Gastrocnemius medialis (tissue), 4 donors: ENCODE results near the gene ITFG2. TPM values are rescaled to one million over a fixed set of nuclear protein-coding genes. Genes with fewer than 3 reads are reported as not detected.

ENCODE experiments used
- ATAC-seq, 2 donors: fragments of 150-250 bp; one replicate each; pipeline ENCODE4 v1.9.1; 2016
- DNase-seq, 2 donors: peaks; one replicate each; pipeline ENCODE4 v3.0.0-alpha.2; 2019
- H3K27ac ChIP-seq, 4 donors: fragments of 200-600 bp; sonication (generic); 1 replicate in 1 of 4; 2 replicates in 3 of 4; pipeline ENCODE4 v1.5.1; 2016 to 2018; ENCODE audit warnings: mild to moderate bottlenecking in 2 of 4, moderate library complexity in 1 of 4
- H3K27me3 ChIP-seq, 3 donors: fragments of 200-600 bp; sonication (generic) in 2 of 3; 1 replicate in 1 of 3; 2 replicates in 2 of 3; pipeline versions ENCODE4 v1.5.1 to v1.6.0; 2016 to 2019; ENCODE audit warnings: mild to moderate bottlenecking in 1 of 3, moderate library complexity in 1 of 3
- H3K36me3 ChIP-seq, 2 donors: fragments of 200-600 bp; sonication (generic) in 1 of 2; one replicate each; pipeline ENCODE4 v1.5.1; 2017 to 2018
- H3K4me1 ChIP-seq, 2 donors: fragments of 200-600 bp; sonication (generic) in 1 of 2; one replicate each; pipeline ENCODE4 v1.5.1; 2016 to 2017; ENCODE audit warnings: mild to moderate bottlenecking in 2 of 2
- H3K4me3 ChIP-seq, 4 donors: fragments of 200-600 bp; sonication (generic) in 3 of 4; 1 replicate in 1 of 4; 2 replicates in 3 of 4; pipeline ENCODE4 v1.5.1; 2016 to 2019; ENCODE audit warnings: mild to moderate bottlenecking in 2 of 4
- H3K9me3 ChIP-seq, 3 donors: fragments of 200-600 bp; sonication (generic) in 2 of 3; 1 replicate in 1 of 3; 2 replicates in 2 of 3; pipeline ENCODE4 v1.5.1; 2016 to 2019
- POLR2A ChIP-seq, 2 donors: fragments of 450-650 bp; IDR thresholded peaks; one replicate each; pipeline ENCODE4 v1.6.1; 2017; ENCODE audit warnings: antibody characterized with exemption in 2 of 2, mild to moderate bottlenecking in 2 of 2, moderate library complexity in 2 of 2
- in situ Hi-C, 4 donors: fragments of 200-750 bp; cut with MboI; loops; one replicate each; pipeline versions ENCODE4 v1.15.0 to v1.8.0; 2017; ENCODE audit warnings: low sequenced_read_pairs in 4 of 4
- intact Hi-C: fragments of 100-400 bp; cut with DNase I; formaldehyde crosslinking; loops from one replicate; pipeline ENCODE4 v1.15.1; 2023; ENCODE audit warnings: low total_unique reads
- total RNA-seq, 4 donors: library from RNA; depleted of rRNA; stranded (reverse); fragments of >200 nt; gene quantifications; one replicate each; pipeline versions ENCODE4 v1.1.0 to v1.2.3, GENCODE V29; 2016
- TF ChIP-seq, protein P1 (sequence below), 5 experiments: fragments of 450-650 bp in 3 of 5; fragments of 200-600 bp in 2 of 5; sonication (generic) in 2 of 5; IDR thresholded peaks in 4 of 5; conservative IDR thresholded peaks in 1 of 5; 1 replicate in 4 of 5; 2 replicates in 1 of 5; pipeline ENCODE4 v1.5.1; 2016 to 2019; ENCODE audit warnings: antibody characterized with exemption in 5 of 5, mild to moderate bottlenecking in 3 of 5, moderate library complexity in 3 of 5

Gene ITFG2
- total RNA-seq, 4 donors from 2014 or later = 5.1 to 7.2 (median 5.9) TPM

DNA sequence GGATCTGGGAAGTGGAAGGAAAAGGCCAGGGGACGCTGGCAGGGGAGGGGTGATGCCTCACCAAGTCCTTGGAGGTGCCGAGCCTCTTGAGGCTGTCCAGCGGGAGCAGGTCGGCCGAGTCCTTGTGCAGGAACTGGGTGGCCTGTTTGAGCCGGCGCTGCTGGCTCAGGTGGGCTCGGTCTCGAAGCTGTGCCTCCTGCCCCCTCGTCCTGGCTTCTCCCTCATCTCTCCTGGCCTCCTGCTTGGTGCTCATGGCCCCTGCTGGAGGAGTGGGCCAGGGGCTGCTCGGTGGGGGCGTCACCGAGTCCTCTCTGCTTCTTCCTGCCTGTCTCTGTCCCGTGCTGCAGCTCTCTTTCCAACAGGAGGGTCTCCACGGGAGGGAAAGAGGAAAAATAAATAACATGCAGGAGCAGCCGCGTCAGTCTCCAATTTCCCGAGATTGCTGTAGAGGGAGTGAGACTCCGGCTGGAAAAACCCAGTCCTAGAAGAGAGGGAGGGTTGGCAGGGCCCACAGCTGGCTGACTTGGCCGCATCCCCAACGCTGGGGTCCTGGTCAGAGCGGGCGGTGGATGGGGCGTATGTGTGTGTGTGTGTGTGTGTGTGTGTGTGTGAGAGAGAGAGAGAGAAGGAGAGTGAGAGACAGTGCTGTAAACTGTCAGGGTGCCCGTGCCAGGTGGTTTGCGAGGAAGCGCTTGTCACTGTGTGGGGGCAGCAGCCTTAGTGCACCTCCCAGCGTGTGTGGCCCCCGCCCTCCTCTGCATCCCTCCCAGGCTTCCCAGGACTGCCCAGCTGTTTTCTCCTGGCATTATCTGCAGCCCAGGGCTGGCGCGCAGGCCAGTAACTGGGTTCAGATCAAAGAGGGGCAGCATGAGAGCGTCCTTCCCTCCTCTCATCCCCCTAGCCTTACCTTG, 22.4 kb downstream of the ITFG2 start, which contains the start of gene NRIP2:
TSS of gene NRIP2 (minus strand) at position 455 of the 911 bp plus-strand sequence. CDS start at position 403, 52 bp downstream.
- H3K4me3 ChIP-seq = peak within 1 kb of the TSS in 2 of 4 donors; percentile 28 to 37
- intact Hi-C loops (no loop called here), in situ Hi-C loops (no loop called here)
- DNase-seq (no peak), ATAC-seq (peak in 1 of 2 donors; percentile 39)
- H3K4me1 ChIP-seq = peaks cover 0 to 6% of the 10 kb centered on the region in 2 donors
- no peaks in the 10 kb centered on the region for H3K36me3 ChIP-seq
- no peak within 1 kb of the TSS for H3K27ac ChIP-seq
- no peaks in the 10 kb centered on the region for H3K9me3 ChIP-seq
- H3K27me3 ChIP-seq = peaks cover 0 to 4% (median 0%) of the 10 kb centered on the region in 3 donors
- no peak for TF ChIP-seq POLR2A (IDR thresholded peaks at IDR 0.05)
- TF ChIP-seq, protein P1, sequence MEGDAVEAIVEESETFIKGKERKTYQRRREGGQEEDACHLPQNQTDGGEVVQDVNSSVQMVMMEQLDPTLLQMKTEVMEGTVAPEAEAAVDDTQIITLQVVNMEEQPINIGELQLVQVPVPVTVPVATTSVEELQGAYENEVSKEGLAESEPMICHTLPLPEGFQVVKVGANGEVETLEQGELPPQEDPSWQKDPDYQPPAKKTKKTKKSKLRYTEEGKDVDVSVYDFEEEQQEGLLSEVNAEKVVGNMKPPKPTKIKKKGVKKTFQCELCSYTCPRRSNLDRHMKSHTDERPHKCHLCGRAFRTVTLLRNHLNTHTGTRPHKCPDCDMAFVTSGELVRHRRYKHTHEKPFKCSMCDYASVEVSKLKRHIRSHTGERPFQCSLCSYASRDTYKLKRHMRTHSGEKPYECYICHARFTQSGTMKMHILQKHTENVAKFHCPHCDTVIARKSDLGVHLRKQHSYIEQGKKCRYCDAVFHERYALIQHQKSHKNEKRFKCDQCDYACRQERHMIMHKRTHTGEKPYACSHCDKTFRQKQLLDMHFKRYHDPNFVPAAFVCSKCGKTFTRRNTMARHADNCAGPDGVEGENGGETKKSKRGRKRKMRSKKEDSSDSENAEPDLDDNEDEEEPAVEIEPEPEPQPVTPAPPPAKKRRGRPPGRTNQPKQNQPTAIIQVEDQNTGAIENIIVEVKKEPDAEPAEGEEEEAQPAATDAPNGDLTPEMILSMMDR (IDR thresholded peaks at IDR 0.05 in 4 of 5, conservative IDR thresholded peaks at IDR 0.05 in 1 of 5) = no peak

DNA sequence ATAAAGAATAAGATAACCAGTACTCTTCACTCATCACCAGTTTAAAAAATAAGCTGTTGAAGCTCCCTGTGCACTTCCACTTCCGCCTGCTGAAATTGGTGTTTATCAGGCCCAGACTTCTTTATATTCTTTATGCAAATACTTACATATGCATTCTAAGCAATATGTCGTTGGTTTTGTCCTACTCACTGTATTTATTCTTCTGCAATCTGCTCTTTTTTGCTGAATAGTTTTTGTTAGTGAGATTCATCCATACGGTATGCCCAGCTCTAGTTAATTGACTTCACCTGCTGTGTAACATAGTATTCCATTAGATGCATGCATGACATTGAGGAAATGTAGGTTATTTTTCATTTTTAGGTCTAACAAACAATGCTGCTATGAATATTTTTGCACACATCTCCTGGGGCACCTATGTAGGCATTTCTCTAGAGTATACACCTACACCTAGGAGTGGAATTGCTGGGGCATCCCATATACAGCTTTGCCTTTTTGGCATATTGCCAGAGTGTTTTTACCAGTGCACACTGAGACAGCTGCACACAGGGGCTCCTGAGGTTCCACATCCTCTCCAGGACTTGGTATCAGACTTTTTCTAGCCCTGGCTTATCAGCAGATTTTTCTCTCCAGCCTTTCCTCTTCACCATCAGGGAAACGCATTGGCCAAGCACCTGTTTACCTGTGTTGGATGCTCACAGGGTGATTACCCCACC, 23.4 kb downstream of the ITFG2 start:
- intact Hi-C loops = no loop called here
- in situ Hi-C loops = no loop called here
- DNase-seq = no peak

DNA sequence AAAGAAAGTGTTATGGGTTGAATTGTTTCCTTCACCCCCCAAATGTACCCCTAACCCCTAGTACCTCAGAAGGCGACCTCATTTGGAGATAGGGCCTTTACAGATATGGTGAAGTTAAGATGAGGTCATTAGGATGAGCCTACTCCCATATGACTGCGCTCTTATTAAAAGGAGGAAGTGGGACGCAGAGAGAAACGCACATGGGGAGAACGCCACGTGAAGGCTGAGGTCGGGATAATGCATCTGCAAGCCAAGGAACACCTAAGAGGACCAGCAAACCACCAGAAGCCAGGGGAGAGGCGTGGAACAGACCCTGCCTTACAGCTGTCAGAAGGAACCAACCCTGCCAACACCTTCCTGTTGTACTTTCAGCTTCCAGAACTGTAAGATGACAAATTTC, 24.1 kb downstream of the ITFG2 start:
- in situ Hi-C loops (no loop called here), intact Hi-C loops (no loop called here)
- H3K27me3 ChIP-seq = peaks cover 0 to 4% (median 0%) of the 10 kb centered on the region in 3 donors
- no peaks in the 10 kb centered on the region for H3K36me3 ChIP-seq
- H3K4me3 ChIP-seq = no peak overlapping the region
- DNase-seq (no peak), ATAC-seq (no peak)
- H3K27ac ChIP-seq = no peak overlapping the region
- TF ChIP-seq, protein P1 (IDR thresholded peaks at IDR 0.05 in 4 of 5, conservative IDR thresholded peaks at IDR 0.05 in 1 of 5) = no peak
- TF ChIP-seq POLR2A (IDR thresholded peaks at IDR 0.05) = no peak
- no peaks in the 10 kb centered on the region for H3K9me3 ChIP-seq
- peaks cover 0 to 6% of the 10 kb centered on the region in 2 donors for H3K4me1 ChIP-seq

More for the DNA sequence above, 23.4 kb downstream of the ITFG2 start:
- no peak overlapping the region for H3K4me3 ChIP-seq
- H3K27ac ChIP-seq = no peak overlapping the region
- no peak for ATAC-seq
- H3K9me3 ChIP-seq = no peaks in the 10 kb centered on the region
- peaks cover 0 to 4% (median 0%) of the 10 kb centered on the region in 3 donors for H3K27me3 ChIP-seq
- H3K4me1 ChIP-seq = peaks cover 0 to 6% of the 10 kb centered on the region in 2 donors
- no peak for TF ChIP-seq POLR2A (IDR thresholded peaks at IDR 0.05)
- TF ChIP-seq, protein P1 (IDR thresholded peaks at IDR 0.05 in 4 of 5, conservative IDR thresholded peaks at IDR 0.05 in 1 of 5) = no peak
- H3K36me3 ChIP-seq = no peaks in the 10 kb centered on the region

DNA sequence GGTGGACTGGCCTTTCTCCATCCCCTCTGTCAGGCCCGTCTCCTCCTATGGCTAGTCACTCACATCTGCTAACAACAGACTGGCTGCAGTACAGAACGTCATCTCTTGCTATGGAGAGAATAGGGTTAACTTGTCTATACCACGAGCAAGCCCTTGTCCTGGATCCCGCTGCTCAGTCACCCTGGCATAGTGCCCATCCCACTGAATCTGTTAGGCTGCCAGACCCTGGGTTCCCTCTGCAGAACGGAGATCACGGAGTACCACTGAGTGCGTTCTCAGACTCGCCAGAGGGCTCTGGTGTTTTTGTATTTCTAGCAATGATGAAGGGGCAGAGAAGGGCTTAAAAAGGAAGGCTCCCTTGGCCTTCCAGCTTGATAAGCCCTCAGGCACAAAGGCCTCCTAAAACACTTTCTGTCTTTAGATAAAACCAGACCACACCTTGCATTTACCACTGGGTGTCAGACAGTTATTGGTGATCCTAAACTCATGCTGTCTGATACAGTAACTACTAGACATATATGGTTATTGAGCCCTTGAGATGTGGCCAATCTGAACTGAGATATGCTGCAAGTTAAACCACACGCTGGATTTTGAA, 28.7 kb downstream of the ITFG2 start:
- no peaks in the 10 kb centered on the region for H3K27me3 ChIP-seq
- intact Hi-C loops (no loop called here), in situ Hi-C loops (no loop called here)
- H3K36me3 ChIP-seq = no peaks in the 10 kb centered on the region
- ATAC-seq = no peak
- H3K4me3 ChIP-seq = no peak overlapping the region
- no peak for TF ChIP-seq POLR2A (IDR thresholded peaks at IDR 0.05)
- no peaks in the 10 kb centered on the region for H3K4me1 ChIP-seq
- H3K9me3 ChIP-seq = no peaks in the 10 kb centered on the region
- DNase-seq = no peak
- H3K27ac ChIP-seq = no peak overlapping the region
